Astrocyte (in vitro differentiated cells and primary cell): Measurements from ENCODE around the gene F13A1. TPM values are rescaled to one million over a fixed set of nuclear protein-coding genes. Genes with fewer than 3 reads are reported as not detected.
A peak's percentile ranks its signal among the peaks of the same experiment; 100 is the strongest.

ENCODE experiments used
- DNase-seq: peaks from one replicate; pipeline ENCODE4 v3.0.0-alpha.2; 2010; ENCODE audit warnings: low read depth
- FAIRE-seq: peaks from 2 replicates; lab custom pipeline; 2011; peaks lifted over from hg19 to GRCh38; lab: Jason Lieb, UNC
- H2AFZ ChIP-seq: 2 replicates; pipeline ENCODE4 v1.6.0; 2012; ENCODE audit warnings: low read depth, low read length, inconsistent platforms
- H3K27ac ChIP-seq: 2 replicates; pipeline ENCODE4 v1.5.1; 2011; ENCODE audit warnings: low read depth, low read length, inconsistent platforms
- H3K27me3 ChIP-seq: 2 replicates; pipeline ENCODE4 v1.6.0; 2011; ENCODE audit warnings: low read length, inconsistent platforms; ENCODE audit not compliant: insufficient read depth
- H3K36me3 ChIP-seq: 2 replicates; pipeline ENCODE4 v1.5.1; 2011; ENCODE audit warnings: low read length, inconsistent platforms; ENCODE audit not compliant: insufficient read depth
- H3K4me1 ChIP-seq: 2 replicates; pipeline ENCODE4 v1.5.1; 2011; ENCODE audit warnings: low read length, inconsistent platforms; ENCODE audit not compliant: insufficient read depth
- H3K4me2 ChIP-seq: 2 replicates; pipeline ENCODE4 v1.6.0; 2012; ENCODE audit warnings: low read length, inconsistent platforms
- H3K4me3 ChIP-seq: 2 replicates; pipeline ENCODE4 v1.5.1; 2011; ENCODE audit warnings: low read depth, mild to moderate bottlenecking, low read length, inconsistent platforms; ENCODE audit not compliant: insufficient read depth
- H3K79me2 ChIP-seq: 2 replicates; pipeline ENCODE4 v1.6.0; 2012; ENCODE audit warnings: mild to moderate bottlenecking, low read length, inconsistent platforms; ENCODE audit not compliant: insufficient read depth
- H3K9ac ChIP-seq: 2 replicates; pipeline ENCODE4 v1.6.0; 2012; ENCODE audit warnings: mild to moderate bottlenecking, low read length, inconsistent platforms
- H3K9me3 ChIP-seq: 2 replicates; pipeline ENCODE4 v1.5.1; 2012; ENCODE audit warnings: low read depth, mild to moderate bottlenecking, low read length, inconsistent platforms; ENCODE audit not compliant: insufficient read depth
- H4K20me1 ChIP-seq: 2 replicates; pipeline ENCODE4 v1.6.0; 2012; ENCODE audit warnings: low read length, inconsistent platforms; ENCODE audit not compliant: insufficient read depth
- H3K27ac Mint-ChIP-seq: one replicate; pipeline ENCODE4 v1.8.0; 2021; ENCODE audit warnings: mild to moderate bottlenecking, mixed read lengths; ENCODE audit not compliant: unreplicated experiment
- H3K27me3 Mint-ChIP-seq: one replicate; pipeline ENCODE4 v1.8.0; 2021; ENCODE audit warnings: low read depth, mixed read lengths; ENCODE audit not compliant: unreplicated experiment
- H3K36me3 Mint-ChIP-seq: one replicate; pipeline ENCODE4 v1.8.0; 2021; ENCODE audit warnings: low read depth, mixed read lengths; ENCODE audit not compliant: unreplicated experiment
- H3K4me1 Mint-ChIP-seq: one replicate; pipeline ENCODE4 v1.8.0; 2021; ENCODE audit warnings: low read depth, mixed read lengths; ENCODE audit not compliant: unreplicated experiment
- H3K4me3 Mint-ChIP-seq: one replicate; pipeline ENCODE4 v1.8.0; 2021; ENCODE audit warnings: mild to moderate bottlenecking, moderate library complexity, mixed read lengths; ENCODE audit not compliant: unreplicated experiment
- H3K9me3 Mint-ChIP-seq: one replicate; pipeline ENCODE4 v1.8.0; 2021; ENCODE audit warnings: mild to moderate bottlenecking, mixed read lengths; ENCODE audit not compliant: unreplicated experiment
- EZH2 ChIP-seq: IDR thresholded peaks from 2 replicates; pipeline ENCODE4 v1.6.1; 2012; ENCODE audit warnings: mild to moderate bottlenecking, low read length, inconsistent platforms; ENCODE audit not compliant: insufficient read depth
- total RNA-seq: library from RNA; stranded (reverse); gene quantifications from 2 replicates; pipeline ENCODE4 v1.2.1, GENCODE V29; 2021
- TF ChIP-seq, protein P1 (sequence below): IDR thresholded peaks from 2 replicates; pipeline ENCODE4 v1.5.1; 2011; ENCODE audit warnings: low read depth, mild to moderate bottlenecking, inconsistent platforms, low read length, moderate library complexity; ENCODE audit not compliant: insufficient read depth

F13A1 gene
- total RNA-seq, 1 donor from 2014 or later: 10.1 TPM

DNA sequence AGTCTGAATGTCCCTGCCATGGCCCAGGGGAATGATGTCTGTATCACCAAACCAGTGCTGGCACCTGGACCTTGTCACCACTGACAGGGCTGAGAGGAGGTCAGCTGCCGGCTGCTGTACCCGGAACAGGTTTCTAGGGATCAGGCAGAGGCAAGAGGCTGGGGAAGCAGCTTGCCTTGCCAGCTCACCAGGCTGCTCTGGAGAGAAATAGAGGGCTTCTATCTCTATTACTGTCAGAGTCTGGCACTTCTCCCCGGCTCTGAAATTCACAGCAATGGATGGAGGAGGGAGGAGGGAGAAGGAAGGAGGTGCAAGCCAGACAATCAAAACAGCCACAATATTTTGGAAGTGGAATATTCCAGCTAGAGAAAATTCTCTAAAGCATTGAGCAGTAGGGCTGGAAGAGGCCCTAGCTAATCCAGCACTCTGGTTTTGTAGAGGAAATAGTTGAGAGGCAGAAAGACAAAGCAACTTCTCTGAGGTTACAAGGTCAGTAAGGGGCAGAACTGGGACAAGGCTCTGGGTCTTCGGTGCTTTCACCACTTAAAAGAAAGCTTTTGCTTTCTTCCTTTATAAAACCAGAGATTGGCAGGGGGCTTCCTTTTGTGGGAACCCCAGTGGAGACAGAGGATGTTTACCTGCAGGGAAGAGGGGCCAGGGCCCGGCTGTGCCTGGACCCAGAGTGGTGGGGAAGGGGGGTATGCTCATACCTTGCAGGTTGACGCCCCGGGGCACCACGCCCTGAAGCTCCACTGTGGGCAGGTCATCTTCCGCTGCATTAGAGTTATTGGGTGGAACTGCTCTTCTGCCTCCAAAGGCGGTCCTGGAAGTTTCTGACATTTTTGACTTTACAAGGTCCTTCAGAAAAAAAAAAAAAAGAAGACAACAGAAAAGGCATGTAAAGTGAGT, 2.4 kb downstream of the F13A1 start:
- DNase-seq: no peak
- Histone ChIP-seq H3K27me3 (peaks cover 7% of the 10 kb centered on the region), H3K79me2 (no peaks in the 10 kb centered on the region), H3K9ac (no peak overlapping the region), H3K27ac (no peak overlapping the region), H3K4me2 (no peak overlapping the region), H2AFZ (no peak overlapping the region), H3K9me3 (no peaks in the 10 kb centered on the region), H3K4me3 (no peak overlapping the region), H4K20me1 (no peaks in the 10 kb centered on the region), H3K4me1 (peaks cover 6% of the 10 kb centered on the region), H3K36me3 (no peaks in the 10 kb centered on the region)
- Mint-ChIP-seq H3K9me3 (no peaks in the 10 kb centered on the region), H3K27me3 (peaks cover 13% of the 10 kb centered on the region), H3K4me1 (peaks cover 26% of the 10 kb centered on the region), H3K27ac (no peak overlapping the region), H3K4me3 (no peak overlapping the region), H3K36me3 (no peaks in the 10 kb centered on the region)
- TF ChIP-seq, protein P1, sequence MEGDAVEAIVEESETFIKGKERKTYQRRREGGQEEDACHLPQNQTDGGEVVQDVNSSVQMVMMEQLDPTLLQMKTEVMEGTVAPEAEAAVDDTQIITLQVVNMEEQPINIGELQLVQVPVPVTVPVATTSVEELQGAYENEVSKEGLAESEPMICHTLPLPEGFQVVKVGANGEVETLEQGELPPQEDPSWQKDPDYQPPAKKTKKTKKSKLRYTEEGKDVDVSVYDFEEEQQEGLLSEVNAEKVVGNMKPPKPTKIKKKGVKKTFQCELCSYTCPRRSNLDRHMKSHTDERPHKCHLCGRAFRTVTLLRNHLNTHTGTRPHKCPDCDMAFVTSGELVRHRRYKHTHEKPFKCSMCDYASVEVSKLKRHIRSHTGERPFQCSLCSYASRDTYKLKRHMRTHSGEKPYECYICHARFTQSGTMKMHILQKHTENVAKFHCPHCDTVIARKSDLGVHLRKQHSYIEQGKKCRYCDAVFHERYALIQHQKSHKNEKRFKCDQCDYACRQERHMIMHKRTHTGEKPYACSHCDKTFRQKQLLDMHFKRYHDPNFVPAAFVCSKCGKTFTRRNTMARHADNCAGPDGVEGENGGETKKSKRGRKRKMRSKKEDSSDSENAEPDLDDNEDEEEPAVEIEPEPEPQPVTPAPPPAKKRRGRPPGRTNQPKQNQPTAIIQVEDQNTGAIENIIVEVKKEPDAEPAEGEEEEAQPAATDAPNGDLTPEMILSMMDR: no peak
- TF ChIP-seq EZH2: no peak
- FAIRE-seq: no peak

DNA sequence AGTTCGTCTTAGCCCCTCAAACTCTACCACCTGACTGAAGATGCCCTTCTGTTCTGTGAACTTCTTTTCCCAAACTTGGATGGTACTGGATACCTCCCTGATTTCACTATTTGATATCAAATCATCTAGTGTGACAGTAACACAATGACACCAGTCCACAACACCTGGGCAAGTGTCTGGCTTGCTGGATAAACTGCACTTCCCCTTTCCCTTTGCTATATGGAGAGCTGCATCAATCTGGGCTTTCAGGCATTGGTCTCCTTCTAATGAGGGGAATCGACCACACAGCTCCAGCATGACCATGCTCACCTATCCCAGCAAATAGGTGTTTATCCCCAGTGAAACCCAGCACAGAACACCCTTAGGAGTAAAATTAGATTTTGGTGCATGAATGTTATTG, 3.1 kb downstream of the F13A1 start:
- no peak overlapping the region for H3K27ac Mint-ChIP-seq
- peaks cover 12% of the 10 kb centered on the region for H3K27me3 Mint-ChIP-seq
- H3K36me3 ChIP-seq: no peaks in the 10 kb centered on the region
- no peaks in the 10 kb centered on the region for H3K79me2 ChIP-seq
- peaks cover 7% of the 10 kb centered on the region for H3K27me3 ChIP-seq
- H3K4me3 Mint-ChIP-seq: no peak overlapping the region
- H3K4me1 Mint-ChIP-seq: peaks cover 26% of the 10 kb centered on the region
- H3K9me3 ChIP-seq: no peaks in the 10 kb centered on the region
- H3K4me3 ChIP-seq: no peak overlapping the region
- peaks cover 6% of the 10 kb centered on the region for H3K4me1 ChIP-seq
- TF ChIP-seq EZH2: no peak
- TF ChIP-seq, protein P1: no peak
- no peak overlapping the region for H2AFZ ChIP-seq
- no peaks in the 10 kb centered on the region for H4K20me1 ChIP-seq
- FAIRE-seq (no peak), DNase-seq (no peak)
- H3K9ac ChIP-seq: no peak overlapping the region
- H3K27ac ChIP-seq: no peak overlapping the region
- no peaks in the 10 kb centered on the region for H3K9me3 Mint-ChIP-seq
- no peak overlapping the region for H3K4me2 ChIP-seq
- H3K36me3 Mint-ChIP-seq: no peaks in the 10 kb centered on the region

DNA sequence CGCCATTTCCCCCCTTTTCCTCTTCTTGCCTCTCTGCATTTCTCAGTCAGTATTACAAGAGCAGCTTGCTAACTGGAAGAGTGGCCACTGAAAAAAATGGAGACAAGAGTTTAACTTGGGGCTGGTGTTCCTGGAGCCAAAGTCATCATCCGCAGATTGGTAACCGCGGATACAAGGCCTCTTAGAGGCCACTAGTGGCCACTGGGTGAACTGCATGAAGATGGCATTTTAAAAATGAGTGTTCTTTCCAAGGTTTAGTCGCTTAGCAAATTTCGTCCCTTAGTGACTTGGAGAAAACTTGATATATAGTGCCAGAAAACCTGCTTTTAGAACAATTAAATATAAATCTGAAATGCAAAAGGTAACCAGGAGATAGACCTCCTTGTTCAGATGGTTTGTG, 4.8 kb downstream of the F13A1 start:
- H3K79me2 ChIP-seq: no peaks in the 10 kb centered on the region
- no peak overlapping the region for H2AFZ ChIP-seq
- no peaks in the 10 kb centered on the region for H3K9me3 Mint-ChIP-seq
- no peak overlapping the region for H3K4me3 ChIP-seq
- H3K27ac ChIP-seq: no peak overlapping the region
- H3K4me3 Mint-ChIP-seq: no peak overlapping the region
- FAIRE-seq (no peak), DNase-seq (no peak)
- H3K9ac ChIP-seq: no peak overlapping the region
- peaks cover 17% of the 10 kb centered on the region for H3K4me1 Mint-ChIP-seq
- H3K4me2 ChIP-seq: no peak overlapping the region
- peaks cover 12% of the 10 kb centered on the region for H3K27me3 Mint-ChIP-seq
- H3K27me3 ChIP-seq: peaks cover 7% of the 10 kb centered on the region
- H3K4me1 ChIP-seq: peaks cover 5% of the 10 kb centered on the region
- no peaks in the 10 kb centered on the region for H4K20me1 ChIP-seq
- TF ChIP-seq EZH2: no peak
- TF ChIP-seq, protein P1: peak; percentile 69
- no peaks in the 10 kb centered on the region for H3K9me3 ChIP-seq
- H3K27ac Mint-ChIP-seq: no peak overlapping the region
- H3K36me3 ChIP-seq: no peaks in the 10 kb centered on the region
- no peaks in the 10 kb centered on the region for H3K36me3 Mint-ChIP-seq
